Measurements from ENCODE around the gene IQGAP3.

- TF ChIP-seq POLR2A (IDR thresholded peaks at IDR 0.05) (no peak), CTCF (IDR thresholded peaks at IDR 0.05) (no peak)
Measured at GRCh38 chr1:156615946-156616345, 43.6 kb upstream of the IQGAP3 start.

Measured in body of pancreas (tissue), 4 donors.